ENCODE data around the gene ARHGAP22.

DNA sequence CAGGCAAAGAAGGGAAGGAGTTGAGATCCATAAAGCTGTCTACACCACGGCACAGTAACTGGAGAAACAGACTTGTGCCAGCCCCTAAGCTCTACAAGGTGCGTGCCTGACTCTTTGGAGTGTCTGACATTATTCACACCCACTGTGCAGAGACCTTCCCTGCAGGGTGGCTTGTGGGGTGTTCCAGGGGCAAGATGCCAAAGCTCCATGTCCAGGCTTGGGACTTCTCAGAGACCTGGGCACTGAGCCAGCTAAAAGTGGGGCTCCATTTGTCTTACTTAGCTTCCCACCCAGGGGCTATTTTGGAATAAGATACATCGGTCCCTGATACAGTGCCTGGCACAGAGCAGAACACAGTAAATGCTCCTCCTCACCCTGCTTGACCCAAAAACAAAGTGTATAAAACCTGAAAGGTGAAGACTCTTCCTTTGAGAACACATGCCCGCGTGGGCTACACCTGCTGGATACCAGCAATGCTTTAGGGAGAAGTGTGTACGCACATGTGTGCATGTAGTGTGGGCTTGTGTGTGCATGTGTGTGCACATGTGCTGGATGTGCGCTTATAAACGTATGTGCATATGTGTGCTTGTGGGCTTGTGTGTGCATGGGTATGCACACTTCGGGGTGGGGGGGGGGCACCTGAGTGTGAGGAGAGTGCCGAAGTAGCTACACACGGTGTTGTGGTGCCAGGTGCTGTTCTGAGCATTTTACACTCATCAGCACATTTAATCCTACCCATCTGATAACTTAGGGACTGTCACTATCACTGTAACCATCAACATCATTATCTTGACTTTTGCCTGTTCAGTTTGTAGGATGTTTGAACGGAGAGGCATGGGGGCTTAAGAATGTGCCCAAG is 143.0 kb downstream of the ARHGAP22 start:
- TF ChIP-seq EP300 (IDR thresholded peaks at IDR 0.05) (no peak), POLR2A (IDR thresholded peaks at IDR 0.05) (no peak)
- TF ChIP-seq, protein P1, sequence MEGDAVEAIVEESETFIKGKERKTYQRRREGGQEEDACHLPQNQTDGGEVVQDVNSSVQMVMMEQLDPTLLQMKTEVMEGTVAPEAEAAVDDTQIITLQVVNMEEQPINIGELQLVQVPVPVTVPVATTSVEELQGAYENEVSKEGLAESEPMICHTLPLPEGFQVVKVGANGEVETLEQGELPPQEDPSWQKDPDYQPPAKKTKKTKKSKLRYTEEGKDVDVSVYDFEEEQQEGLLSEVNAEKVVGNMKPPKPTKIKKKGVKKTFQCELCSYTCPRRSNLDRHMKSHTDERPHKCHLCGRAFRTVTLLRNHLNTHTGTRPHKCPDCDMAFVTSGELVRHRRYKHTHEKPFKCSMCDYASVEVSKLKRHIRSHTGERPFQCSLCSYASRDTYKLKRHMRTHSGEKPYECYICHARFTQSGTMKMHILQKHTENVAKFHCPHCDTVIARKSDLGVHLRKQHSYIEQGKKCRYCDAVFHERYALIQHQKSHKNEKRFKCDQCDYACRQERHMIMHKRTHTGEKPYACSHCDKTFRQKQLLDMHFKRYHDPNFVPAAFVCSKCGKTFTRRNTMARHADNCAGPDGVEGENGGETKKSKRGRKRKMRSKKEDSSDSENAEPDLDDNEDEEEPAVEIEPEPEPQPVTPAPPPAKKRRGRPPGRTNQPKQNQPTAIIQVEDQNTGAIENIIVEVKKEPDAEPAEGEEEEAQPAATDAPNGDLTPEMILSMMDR (IDR thresholded peaks at IDR 0.05), result no peak

Measured in tibial nerve (tissue), 4 donors.